HEK293 (cell line): ENCODE data around the gene RHBDD2.

Experiments used
- ATF2 ChIP-seq: fragments of 450-650 bp; formaldehyde crosslinking; IDR thresholded peaks from 2 replicates; pipeline ENCODE4 v1.5.1; 2016; ENCODE audit warnings: missing biosample characterization, missing genetic modification characterization, low read depth
- CTCF ChIP-seq: fragments of 450-650 bp; formaldehyde crosslinking; IDR thresholded peaks from 2 replicates; pipeline ENCODE4 v1.5.1; 2016; ENCODE audit warnings: missing biosample characterization, missing genetic modification characterization
- GLIS1 ChIP-seq: fragments of 450-650 bp; formaldehyde crosslinking; IDR thresholded peaks from 2 replicates; pipeline ENCODE4 v1.5.1; 2016; ENCODE audit warnings: missing biosample characterization, missing genetic modification characterization
- HOXD13 ChIP-seq: sonication (generic); formaldehyde crosslinking; IDR thresholded peaks from 2 replicates; pipeline ENCODE4 v1.8.0; 2022; ENCODE audit warnings: missing genetic modification reagents, borderline replicate concordance
- PATZ1 ChIP-seq: fragments of 450-650 bp; formaldehyde crosslinking; IDR thresholded peaks from 2 replicates; pipeline ENCODE4 v1.5.1; 2016; ENCODE audit warnings: missing biosample characterization, missing genetic modification characterization
- SCRT2 ChIP-seq: fragments of 450-650 bp; formaldehyde crosslinking; IDR thresholded peaks from 2 replicates; pipeline ENCODE4 v1.5.1; 2016; ENCODE audit warnings: missing biosample characterization, missing genetic modification characterization
- ZBTB17 ChIP-seq: fragments of 450-650 bp; formaldehyde crosslinking; IDR thresholded peaks from 2 replicates; pipeline ENCODE4 v1.5.1; 2016; ENCODE audit warnings: missing biosample characterization, missing genetic modification characterization
- ZIC2 ChIP-seq: fragments of 450-650 bp; formaldehyde crosslinking; IDR thresholded peaks from 2 replicates; pipeline ENCODE4 v1.5.1; 2016; ENCODE audit warnings: missing biosample characterization, missing genetic modification characterization
- ZNF132 ChIP-seq: fragments of 450-650 bp; formaldehyde crosslinking; IDR thresholded peaks from 2 replicates; pipeline ENCODE4 v1.5.1; 2017; ENCODE audit warnings: missing biosample characterization, missing genetic modification characterization, borderline replicate concordance
- ZNF155 ChIP-seq: fragments of 450-650 bp; formaldehyde crosslinking; IDR thresholded peaks from 2 replicates; pipeline ENCODE4 v1.5.1; 2016; ENCODE audit warnings: missing biosample characterization, missing genetic modification characterization
- ZNF24 ChIP-seq: fragments of 450-650 bp; formaldehyde crosslinking; IDR thresholded peaks from 2 replicates; pipeline ENCODE4 v1.5.1; 2016; ENCODE audit warnings: missing biosample characterization, missing genetic modification characterization
- ZNF398 ChIP-seq: fragments of 450-650 bp; formaldehyde crosslinking; IDR thresholded peaks from 2 replicates; pipeline ENCODE4 v1.5.1; 2017; ENCODE audit warnings: missing biosample characterization, missing genetic modification characterization
- ZNF433 ChIP-seq: fragments of 450-650 bp; formaldehyde crosslinking; IDR thresholded peaks from 2 replicates; pipeline ENCODE4 v1.5.1; 2016; ENCODE audit warnings: missing biosample characterization, missing genetic modification characterization, low read depth
- ZNF501 ChIP-seq: fragments of 450-650 bp; formaldehyde crosslinking; IDR thresholded peaks from 2 replicates; pipeline ENCODE4 v1.5.1; 2016; ENCODE audit warnings: missing biosample characterization, missing genetic modification characterization
- ZNF510 ChIP-seq: fragments of 450-650 bp; formaldehyde crosslinking; IDR thresholded peaks from 2 replicates; pipeline ENCODE4 v1.5.1; 2018; ENCODE audit warnings: mild to moderate bottlenecking, missing genetic modification characterization, missing biosample characterization; ENCODE audit not compliant: insufficient replicate concordance
- ZNF518A ChIP-seq: fragments of 450-650 bp; formaldehyde crosslinking; conservative IDR thresholded peaks from 2 replicates; pipeline ENCODE4 v1.5.1; 2016; ENCODE audit warnings: low read depth, missing biosample characterization, missing genetic modification characterization
- ZNF558 ChIP-seq: fragments of 450-650 bp; formaldehyde crosslinking; IDR thresholded peaks from 2 replicates; pipeline ENCODE4 v1.5.1; 2016; ENCODE audit warnings: missing biosample characterization, missing genetic modification characterization
- ZNF571 ChIP-seq: fragments of 450-650 bp; formaldehyde crosslinking; IDR thresholded peaks from 2 replicates; pipeline ENCODE4 v1.5.0; 2017; ENCODE audit warnings: missing biosample characterization, missing genetic modification characterization
- ZNF585B ChIP-seq: fragments of 450-650 bp; formaldehyde crosslinking; IDR thresholded peaks from 2 replicates; pipeline ENCODE4 v1.5.1; 2016; ENCODE audit warnings: missing biosample characterization, missing genetic modification characterization
- ZNF629 ChIP-seq: fragments of 450-650 bp; formaldehyde crosslinking; IDR thresholded peaks from 2 replicates; pipeline ENCODE4 v1.5.1; 2017; ENCODE audit warnings: missing biosample characterization, missing genetic modification characterization
- ZNF639 ChIP-seq: fragments of 450-650 bp; formaldehyde crosslinking; IDR thresholded peaks from 2 replicates; pipeline ENCODE4 v1.5.1; 2016; ENCODE audit warnings: missing biosample characterization, missing genetic modification characterization
- ZNF654 ChIP-seq: fragments of 450-650 bp; formaldehyde crosslinking; IDR thresholded peaks from 2 replicates; pipeline ENCODE4 v1.5.1; 2016; ENCODE audit warnings: low read depth, missing biosample characterization, missing genetic modification characterization
- ZNF777 ChIP-seq: fragments of 450-650 bp; formaldehyde crosslinking; IDR thresholded peaks from 2 replicates; pipeline ENCODE4 v1.5.1; 2017; ENCODE audit warnings: missing biosample characterization, missing genetic modification characterization, borderline replicate concordance
- ZSCAN16 ChIP-seq: fragments of 450-650 bp; formaldehyde crosslinking; IDR thresholded peaks from 2 replicates; pipeline ENCODE4 v1.5.1; 2016; ENCODE audit warnings: missing biosample characterization, missing genetic modification characterization

RHBDD2 gene

GRCh38 chr7:75866489-75867389 lies 12.1 kb upstream of the RHBDD2 start (continued):
- TF ChIP-seq ZNF639 (tag by site-specific recombination): no peak
- peak; percentile 22; the same call in 1 of the 2 replicates for TF ChIP-seq SCRT2 (tag by site-specific recombination)
- TF ChIP-seq ZNF571 (tag by site-specific recombination): no peak
- peak; percentile 67 for TF ChIP-seq ZNF398 (tag by site-specific recombination)
- no peak for TF ChIP-seq ZNF558 (tag by site-specific recombination)
- TF ChIP-seq ZNF24: peak; percentile 77; the same call in 1 of the 2 replicates
- peak; percentile 84 for TF ChIP-seq ZNF654 (tag by site-specific recombination)
- TF ChIP-seq ZNF585B (tag by site-specific recombination): no peak
- TF ChIP-seq ZNF518A: peak; percentile 25; the same call in 1 of the 2 replicates
- TF ChIP-seq ZNF155: no peak
- peak; percentile 87; the same call in 1 of the 2 replicates for TF ChIP-seq ZIC2 (tag by site-specific recombination)
- TF ChIP-seq GLIS1 (tag by site-specific recombination): peak; percentile 92
- TF ChIP-seq ATF2: peak; percentile 14; the same call in 1 of the 2 replicates
- peak; percentile 20; the same call in 1 of the 2 replicates for TF ChIP-seq ZNF501 (tag by site-specific recombination)
- no peak for TF ChIP-seq ZNF629 (tag by site-specific recombination)
- peak; percentile 87 for TF ChIP-seq HOXD13 (CRISPR knock-in tag)
- no peak for TF ChIP-seq ZNF132 (tag by site-specific recombination)
- TF ChIP-seq ZNF777 (tag by site-specific recombination): 0 out of 2 replicates have a peak, but pooled peaks have one; percentile 13
- TF ChIP-seq ZSCAN16 (tag by site-specific recombination): no peak
- TF ChIP-seq ZNF510 (tag by site-specific recombination): no peak
- peak; percentile 78 for TF ChIP-seq ZBTB17 (tag by site-specific recombination)
- peak; percentile 40 for TF ChIP-seq PATZ1
- peak; percentile 62; the same call in 1 of the 2 replicates for TF ChIP-seq CTCF
- TF ChIP-seq ZNF433: no peak
